ENCODE data around the gene MYO18B. TPM values are rescaled to one million over a fixed set of nuclear protein-coding genes. Genes with fewer than 3 reads are reported as not detected.

Gene MYO18B
- total and polyA plus RNA-seq, 2 donors (not counting 1 experiment from before 2014, with no cell fraction given): 0.15 TPM; not detected in 1

DNA sequence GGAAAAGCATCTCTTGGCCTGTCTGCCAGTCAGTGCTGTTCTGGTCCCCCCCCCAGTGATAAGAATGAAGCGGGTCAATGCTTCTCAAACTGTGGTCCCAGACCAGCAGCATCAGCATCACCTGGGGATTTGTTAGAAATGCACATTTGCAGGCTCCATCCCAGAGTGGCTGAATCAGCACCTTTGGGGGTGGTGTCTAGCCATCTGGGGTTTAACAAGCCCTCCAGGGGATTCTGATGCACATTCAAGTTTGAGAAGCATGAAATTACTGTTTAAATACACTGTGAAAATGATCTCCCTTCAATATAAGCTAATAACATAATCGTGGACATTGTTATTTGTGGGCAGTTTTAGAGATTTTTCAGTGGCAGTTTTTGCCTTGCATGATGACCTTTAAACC, 133.5 kb downstream of the MYO18B start:
- Histone ChIP-seq H3K36me3 (replicated peaks in 1 of 2; ENCODE audit: control extremely low read depth in 1 of 2, control insufficient read depth in 1 of 2, extremely low read depth in 1 of 2, insufficient read depth in 2 of 2, low read length in 1 of 2) (no peaks in the 10 kb centered on the region), H3K27me3 (replicated peaks in 1 of 4; ENCODE audit: control extremely low read depth in 1 of 4, control insufficient read depth in 3 of 4, insufficient read depth in 4 of 4, low read length in 3 of 4) (no peaks in the 10 kb centered on the region), H3K9me3 (ENCODE audit: control extremely low read depth in 1 of 3, control insufficient read depth in 2 of 3, insufficient read depth in 1 of 3, low read length in 2 of 3) (no peaks in the 10 kb centered on the region), H3K9ac (ENCODE audit: low read length) (no peak overlapping the region), H3K27ac (ENCODE audit: low read length in 2 of 2) (no peak overlapping the region), H3K4me2 (replicated peaks; ENCODE audit: low read depth, low read length, poor library complexity, severe bottlenecking) (no peak overlapping the region), H3K4me1 (ENCODE audit: control insufficient read depth in 2 of 2, insufficient read depth in 2 of 2, low read length in 2 of 2) (no peaks in the 10 kb centered on the region), H3K79me2 (ENCODE audit: control insufficient read depth, insufficient read depth, low read length) (no peaks in the 10 kb centered on the region), H4K20me1 (ENCODE audit: control insufficient read depth, insufficient read depth, low read length, poor library complexity, severe bottlenecking) (no peaks in the 10 kb centered on the region), H2AFZ (ENCODE audit: insufficient read depth, low read depth, low read length, poor library complexity, severe bottlenecking) (no peak overlapping the region), H3K4me3 (ENCODE audit: control extremely low read depth in 1 of 5, extremely low read depth in 1 of 5, insufficient read depth in 1 of 5, low read depth in 2 of 5, low read length in 4 of 5) (no peak overlapping the region)
- Mint-ChIP-seq H3K4me1 (no peaks in the 10 kb centered on the region), H3K4me3 (no peak overlapping the region), H3K27me3 (peaks cover 18% of the 10 kb centered on the region), H3K27ac (no peak overlapping the region), H3K9me3 (ENCODE audit: insufficient read depth) (no peaks in the 10 kb centered on the region)
- TF ChIP-seq, protein P1, sequence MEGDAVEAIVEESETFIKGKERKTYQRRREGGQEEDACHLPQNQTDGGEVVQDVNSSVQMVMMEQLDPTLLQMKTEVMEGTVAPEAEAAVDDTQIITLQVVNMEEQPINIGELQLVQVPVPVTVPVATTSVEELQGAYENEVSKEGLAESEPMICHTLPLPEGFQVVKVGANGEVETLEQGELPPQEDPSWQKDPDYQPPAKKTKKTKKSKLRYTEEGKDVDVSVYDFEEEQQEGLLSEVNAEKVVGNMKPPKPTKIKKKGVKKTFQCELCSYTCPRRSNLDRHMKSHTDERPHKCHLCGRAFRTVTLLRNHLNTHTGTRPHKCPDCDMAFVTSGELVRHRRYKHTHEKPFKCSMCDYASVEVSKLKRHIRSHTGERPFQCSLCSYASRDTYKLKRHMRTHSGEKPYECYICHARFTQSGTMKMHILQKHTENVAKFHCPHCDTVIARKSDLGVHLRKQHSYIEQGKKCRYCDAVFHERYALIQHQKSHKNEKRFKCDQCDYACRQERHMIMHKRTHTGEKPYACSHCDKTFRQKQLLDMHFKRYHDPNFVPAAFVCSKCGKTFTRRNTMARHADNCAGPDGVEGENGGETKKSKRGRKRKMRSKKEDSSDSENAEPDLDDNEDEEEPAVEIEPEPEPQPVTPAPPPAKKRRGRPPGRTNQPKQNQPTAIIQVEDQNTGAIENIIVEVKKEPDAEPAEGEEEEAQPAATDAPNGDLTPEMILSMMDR (IDR thresholded peaks at IDR 0.05): no peak
- no peak for TF ChIP-seq EZH2 (IDR thresholded peaks at IDR 0.05; ENCODE audit: borderline replicate concordance, insufficient read depth, low read depth, low read length, poor library complexity, severe bottlenecking)
- ChIA-PET POLR2A (no interaction called here), CTCF (no interaction called here)
- no peak for ATAC-seq (ENCODE audit: low read depth)
- DNase-seq: no peak
- 83% methylated on average over 1 of the region's 2 CpGs for WGBS (ENCODE audit: insufficient coverage)
- intact Hi-C loops (cut with micrococcal nuclease): no loop called here

DNA sequence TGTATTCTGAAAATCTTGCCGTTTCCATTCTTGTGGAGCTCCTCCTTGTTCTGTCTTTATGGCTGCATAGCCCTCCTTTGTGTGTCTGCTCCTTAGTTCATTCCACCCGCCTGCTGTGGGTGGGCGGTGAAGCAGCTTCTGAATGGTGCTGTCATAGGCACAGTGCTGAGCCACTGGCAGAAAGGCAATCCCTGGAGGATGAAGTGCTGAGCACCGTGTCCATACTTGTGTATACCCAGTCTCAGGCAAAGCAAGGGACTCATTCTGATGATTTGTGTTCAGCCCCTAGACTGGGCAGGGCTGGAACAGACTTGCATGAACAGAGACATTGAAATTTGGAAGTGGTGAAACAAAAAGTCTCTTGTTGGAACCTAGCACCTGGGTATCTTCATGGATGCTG, 134.9 kb downstream of the MYO18B start:
- Histone ChIP-seq H3K4me2 (replicated peaks; ENCODE audit: low read depth, low read length, poor library complexity, severe bottlenecking) (no peak overlapping the region), H3K4me1 (ENCODE audit: control insufficient read depth in 2 of 2, insufficient read depth in 2 of 2, low read length in 2 of 2) (no peaks in the 10 kb centered on the region), H2AFZ (ENCODE audit: insufficient read depth, low read depth, low read length, poor library complexity, severe bottlenecking) (no peak overlapping the region), H3K9ac (ENCODE audit: low read length) (no peak overlapping the region), H3K9me3 (ENCODE audit: control extremely low read depth in 1 of 3, control insufficient read depth in 2 of 3, insufficient read depth in 1 of 3, low read length in 2 of 3) (no peaks in the 10 kb centered on the region), H3K27me3 (replicated peaks in 1 of 4; ENCODE audit: control extremely low read depth in 1 of 4, control insufficient read depth in 3 of 4, insufficient read depth in 4 of 4, low read length in 3 of 4) (peaks cover 0 to 4% (median 0%) of the 10 kb centered on the region in 4 experiments), H3K4me3 (ENCODE audit: control extremely low read depth in 1 of 5, extremely low read depth in 1 of 5, insufficient read depth in 1 of 5, low read depth in 2 of 5, low read length in 4 of 5) (no peak overlapping the region), H3K27ac (ENCODE audit: low read length in 2 of 2) (no peak overlapping the region), H3K79me2 (ENCODE audit: control insufficient read depth, insufficient read depth, low read length) (no peaks in the 10 kb centered on the region), H4K20me1 (ENCODE audit: control insufficient read depth, insufficient read depth, low read length, poor library complexity, severe bottlenecking) (no peaks in the 10 kb centered on the region), H3K36me3 (replicated peaks in 1 of 2; ENCODE audit: control extremely low read depth in 1 of 2, control insufficient read depth in 1 of 2, extremely low read depth in 1 of 2, insufficient read depth in 2 of 2, low read length in 1 of 2) (no peaks in the 10 kb centered on the region)
- Mint-ChIP-seq H3K27ac (no peak overlapping the region), H3K27me3 (peaks cover 25% of the 10 kb centered on the region), H3K4me3 (no peak overlapping the region), H3K4me1 (no peaks in the 10 kb centered on the region), H3K9me3 (ENCODE audit: insufficient read depth) (no peaks in the 10 kb centered on the region)
- ChIA-PET POLR2A (no interaction called here), CTCF (no interaction called here)
- no peak for TF ChIP-seq EZH2 (IDR thresholded peaks at IDR 0.05; ENCODE audit: borderline replicate concordance, insufficient read depth, low read depth, low read length, poor library complexity, severe bottlenecking)
- TF ChIP-seq, protein P1 (IDR thresholded peaks at IDR 0.05): no peak
- whole genome bisulfite sequencing (ENCODE audit: insufficient coverage): 83% methylated on average over 4 of the region's 4 CpGs
- no peak for ATAC-seq (ENCODE audit: low read depth)
- intact Hi-C loops (cut with micrococcal nuclease): no loop called here
- DNase-seq: no peak
